Mesothelial cell of epicardium (in vitro differentiated cells): Measurements from ENCODE around the gene TMEM143. TPM values are rescaled to one million over a fixed set of nuclear protein-coding genes. Genes with fewer than 3 reads are reported as not detected.

Experiments used
- DNase-seq, 2 experiments: peaks; one replicate each; pipeline ENCODE4 v3.0.0; 2021; ENCODE audit warnings: low spot score in 2 of 2; ENCODE audit not compliant: unreplicated experiment in 2 of 2
- H3K27ac Mint-ChIP-seq: 2 replicates; pipeline ENCODE4 v1.8.0; 2021; ENCODE audit warnings: mixed read lengths
- H3K27me3 Mint-ChIP-seq: 2 replicates; pipeline ENCODE4 v1.8.0; 2021; ENCODE audit warnings: low read depth, mixed read lengths
- H3K36me3 Mint-ChIP-seq: 2 replicates; pipeline ENCODE4 v1.8.0; 2021; ENCODE audit warnings: mixed read lengths
- H3K4me1 Mint-ChIP-seq: 2 replicates; pipeline ENCODE4 v1.8.0; 2021; ENCODE audit warnings: mixed read lengths
- H3K4me3 Mint-ChIP-seq: 2 replicates; pipeline ENCODE4 v1.8.0; 2021; ENCODE audit warnings: mild to moderate bottlenecking, moderate library complexity, mixed read lengths
- H3K9me3 Mint-ChIP-seq: 2 replicates; pipeline ENCODE4 v1.8.0; 2021; ENCODE audit warnings: mixed read lengths
- CTCF ChIP-seq: fragments of 200-600 bp; sonication (generic); IDR thresholded peaks from one replicate; pipeline ENCODE4 v1.5.0; 2021; ENCODE audit warnings: antibody characterized with exemption; ENCODE audit not compliant: unreplicated experiment
- total RNA-seq: library from RNA; stranded (reverse); gene quantifications from 3 replicates; pipeline ENCODE4 v1.2.1, GENCODE V29; 2021

Gene TMEM143
- total RNA-seq, 1 donor from 2014 or later: 11.7 TPM

- TF ChIP-seq CTCF: no peak
- H3K4me3 Mint-ChIP-seq: no peak overlapping the region
- no peaks in the 10 kb centered on the region for H3K4me1 Mint-ChIP-seq
- no peak overlapping the region for H3K27ac Mint-ChIP-seq
- DNase-seq: no peak
- no peaks in the 10 kb centered on the region for H3K27me3 Mint-ChIP-seq
- H3K36me3 Mint-ChIP-seq: no peaks in the 10 kb centered on the region
- no peaks in the 10 kb centered on the region for H3K9me3 Mint-ChIP-seq
These were observed 10.1 kb downstream of the TMEM143 start for GRCh38 chr19:48353677-48354076.

- DNase-seq: peak in 1 of 2 experiments; percentile 78
- no peaks in the 10 kb centered on the region for H3K27me3 Mint-ChIP-seq
- H3K36me3 Mint-ChIP-seq: no peaks in the 10 kb centered on the region
These were observed 12.4 kb downstream of the TMEM143 start for GRCh38 chr19:48351341-48351752.

GRCh38 chr19:48350856-48351255 is 12.9 kb downstream of the TMEM143 start:
- Mint-ChIP-seq H3K36me3 (no peaks in the 10 kb centered on the region), H3K27ac (no peak overlapping the region), H3K4me3 (no peak overlapping the region), H3K27me3 (no peaks in the 10 kb centered on the region), H3K9me3 (no peaks in the 10 kb centered on the region), H3K4me1 (peaks cover 4% of the 10 kb centered on the region)
- no peak for DNase-seq
- TF ChIP-seq CTCF: no peak

More at GRCh38 chr19:48351341-48351752, 12.4 kb downstream of the TMEM143 start:
- no peak overlapping the region for H3K27ac Mint-ChIP-seq
- peaks cover 4% of the 10 kb centered on the region for H3K4me1 Mint-ChIP-seq
- H3K4me3 Mint-ChIP-seq: no peak overlapping the region
- peak; percentile 66 for TF ChIP-seq CTCF
- H3K9me3 Mint-ChIP-seq: no peaks in the 10 kb centered on the region

- H3K4me1 Mint-ChIP-seq: peaks cover 4% of the 10 kb centered on the region
- H3K4me3 Mint-ChIP-seq: no peak overlapping the region
- TF ChIP-seq CTCF: no peak
- no peaks in the 10 kb centered on the region for H3K36me3 Mint-ChIP-seq
- DNase-seq: no peak
- no peak overlapping the region for H3K27ac Mint-ChIP-seq
- no peaks in the 10 kb centered on the region for H3K9me3 Mint-ChIP-seq
- H3K27me3 Mint-ChIP-seq: no peaks in the 10 kb centered on the region
These were observed 15.0 kb downstream of the TMEM143 start for GRCh38 chr19:48348737-48349136.

GRCh38 chr19:48348045-48348444 is 15.7 kb downstream of the TMEM143 start:
- Mint-ChIP-seq H3K4me3 (no peak overlapping the region), H3K36me3 (no peaks in the 10 kb centered on the region), H3K27ac (peak overlapping the region; percentile 9), H3K27me3 (no peaks in the 10 kb centered on the region), H3K4me1 (peaks cover 4% of the 10 kb centered on the region), H3K9me3 (no peaks in the 10 kb centered on the region)
- DNase-seq: no peak
- TF ChIP-seq CTCF: no peak

GRCh38 chr19:48346191-48346590 is 17.5 kb downstream of the TMEM143 start:
- no peak for TF ChIP-seq CTCF
- DNase-seq: no peak
- H3K27ac Mint-ChIP-seq: no peak overlapping the region
- H3K36me3 Mint-ChIP-seq: no peaks in the 10 kb centered on the region
- no peak overlapping the region for H3K4me3 Mint-ChIP-seq
- H3K9me3 Mint-ChIP-seq: no peaks in the 10 kb centered on the region
- peaks cover 4% of the 10 kb centered on the region for H3K4me1 Mint-ChIP-seq
- H3K27me3 Mint-ChIP-seq: no peaks in the 10 kb centered on the region
